Mammary epithelial cell (primary cell): ENCODE measurements around the gene CYP2J2.

Source experiments
- EZH2 ChIP-seq: IDR thresholded peaks from 2 replicates; pipeline ENCODE4 v1.6.1; 2012; ENCODE audit warnings: low read length, inconsistent platforms, borderline replicate concordance
- TF ChIP-seq, protein P1 (sequence below), 2 donors: IDR thresholded peaks in 1 of 2; conservative IDR thresholded peaks in 1 of 2; 2 replicates each; pipeline ENCODE4 v1.5.1; 2011 to 2012; ENCODE audit warnings: inconsistent platforms in 2 of 2, low read length in 2 of 2, mild to moderate bottlenecking in 2 of 2, control low read depth in 1 of 2, low read depth in 1 of 2; ENCODE audit not compliant: insufficient read depth in 1 of 2; ENCODE audit errors: extremely low read depth in 1 of 2

DNA sequence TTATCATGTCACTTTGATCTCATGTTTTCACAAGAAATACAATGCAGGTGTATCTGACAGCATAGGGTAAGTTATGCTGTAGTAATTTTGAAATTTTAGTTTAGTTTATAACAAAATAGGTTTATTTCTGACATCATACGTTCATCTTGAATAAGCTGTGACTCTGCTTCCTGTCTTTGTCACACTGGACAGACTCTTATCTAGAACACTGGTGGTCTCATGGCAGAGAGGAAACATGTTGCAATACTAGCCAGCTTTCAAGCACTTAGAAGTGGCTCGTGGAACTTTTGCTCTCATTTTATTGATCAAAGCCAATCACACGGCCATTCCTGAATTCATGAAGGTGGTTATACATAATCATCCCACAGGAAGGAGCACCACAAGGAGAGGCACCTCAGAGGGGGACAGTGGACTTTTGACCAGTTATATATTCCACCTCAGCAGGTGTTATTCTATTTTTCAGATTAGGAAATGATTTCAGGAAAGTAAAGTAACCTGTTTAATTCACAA, 46.5 kb downstream of the CYP2J2 start:
- TF ChIP-seq, protein P1, sequence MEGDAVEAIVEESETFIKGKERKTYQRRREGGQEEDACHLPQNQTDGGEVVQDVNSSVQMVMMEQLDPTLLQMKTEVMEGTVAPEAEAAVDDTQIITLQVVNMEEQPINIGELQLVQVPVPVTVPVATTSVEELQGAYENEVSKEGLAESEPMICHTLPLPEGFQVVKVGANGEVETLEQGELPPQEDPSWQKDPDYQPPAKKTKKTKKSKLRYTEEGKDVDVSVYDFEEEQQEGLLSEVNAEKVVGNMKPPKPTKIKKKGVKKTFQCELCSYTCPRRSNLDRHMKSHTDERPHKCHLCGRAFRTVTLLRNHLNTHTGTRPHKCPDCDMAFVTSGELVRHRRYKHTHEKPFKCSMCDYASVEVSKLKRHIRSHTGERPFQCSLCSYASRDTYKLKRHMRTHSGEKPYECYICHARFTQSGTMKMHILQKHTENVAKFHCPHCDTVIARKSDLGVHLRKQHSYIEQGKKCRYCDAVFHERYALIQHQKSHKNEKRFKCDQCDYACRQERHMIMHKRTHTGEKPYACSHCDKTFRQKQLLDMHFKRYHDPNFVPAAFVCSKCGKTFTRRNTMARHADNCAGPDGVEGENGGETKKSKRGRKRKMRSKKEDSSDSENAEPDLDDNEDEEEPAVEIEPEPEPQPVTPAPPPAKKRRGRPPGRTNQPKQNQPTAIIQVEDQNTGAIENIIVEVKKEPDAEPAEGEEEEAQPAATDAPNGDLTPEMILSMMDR (conservative IDR thresholded peaks at IDR 0.05 in 1 of 2, IDR thresholded peaks at IDR 0.05 in 1 of 2; ENCODE audit: extremely low read depth in 1 of 2, insufficient read depth in 1 of 2, low read depth in 1 of 2, low read length in 2 of 2) = no peak
- no peak for TF ChIP-seq EZH2
